GM19193 (cell line): ENCODE data around the gene ATP8B4.

Source experiments
- POLR2A ChIP-seq: IDR thresholded peaks from 4 replicates; pipeline ENCODE4 v1.6.1; 2011; ENCODE audit not compliant: insufficient read depth, insufficient read length; ENCODE audit errors: extremely low read depth

ATP8B4 gene, protein sequence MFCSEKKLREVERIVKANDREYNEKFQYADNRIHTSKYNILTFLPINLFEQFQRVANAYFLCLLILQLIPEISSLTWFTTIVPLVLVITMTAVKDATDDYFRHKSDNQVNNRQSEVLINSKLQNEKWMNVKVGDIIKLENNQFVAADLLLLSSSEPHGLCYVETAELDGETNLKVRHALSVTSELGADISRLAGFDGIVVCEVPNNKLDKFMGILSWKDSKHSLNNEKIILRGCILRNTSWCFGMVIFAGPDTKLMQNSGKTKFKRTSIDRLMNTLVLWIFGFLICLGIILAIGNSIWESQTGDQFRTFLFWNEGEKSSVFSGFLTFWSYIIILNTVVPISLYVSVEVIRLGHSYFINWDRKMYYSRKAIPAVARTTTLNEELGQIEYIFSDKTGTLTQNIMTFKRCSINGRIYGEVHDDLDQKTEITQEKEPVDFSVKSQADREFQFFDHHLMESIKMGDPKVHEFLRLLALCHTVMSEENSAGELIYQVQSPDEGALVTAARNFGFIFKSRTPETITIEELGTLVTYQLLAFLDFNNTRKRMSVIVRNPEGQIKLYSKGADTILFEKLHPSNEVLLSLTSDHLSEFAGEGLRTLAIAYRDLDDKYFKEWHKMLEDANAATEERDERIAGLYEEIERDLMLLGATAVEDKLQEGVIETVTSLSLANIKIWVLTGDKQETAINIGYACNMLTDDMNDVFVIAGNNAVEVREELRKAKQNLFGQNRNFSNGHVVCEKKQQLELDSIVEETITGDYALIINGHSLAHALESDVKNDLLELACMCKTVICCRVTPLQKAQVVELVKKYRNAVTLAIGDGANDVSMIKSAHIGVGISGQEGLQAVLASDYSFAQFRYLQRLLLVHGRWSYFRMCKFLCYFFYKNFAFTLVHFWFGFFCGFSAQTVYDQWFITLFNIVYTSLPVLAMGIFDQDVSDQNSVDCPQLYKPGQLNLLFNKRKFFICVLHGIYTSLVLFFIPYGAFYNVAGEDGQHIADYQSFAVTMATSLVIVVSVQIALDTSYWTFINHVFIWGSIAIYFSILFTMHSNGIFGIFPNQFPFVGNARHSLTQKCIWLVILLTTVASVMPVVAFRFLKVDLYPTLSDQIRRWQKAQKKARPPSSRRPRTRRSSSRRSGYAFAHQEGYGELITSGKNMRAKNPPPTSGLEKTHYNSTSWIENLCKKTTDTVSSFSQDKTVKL

DNA sequence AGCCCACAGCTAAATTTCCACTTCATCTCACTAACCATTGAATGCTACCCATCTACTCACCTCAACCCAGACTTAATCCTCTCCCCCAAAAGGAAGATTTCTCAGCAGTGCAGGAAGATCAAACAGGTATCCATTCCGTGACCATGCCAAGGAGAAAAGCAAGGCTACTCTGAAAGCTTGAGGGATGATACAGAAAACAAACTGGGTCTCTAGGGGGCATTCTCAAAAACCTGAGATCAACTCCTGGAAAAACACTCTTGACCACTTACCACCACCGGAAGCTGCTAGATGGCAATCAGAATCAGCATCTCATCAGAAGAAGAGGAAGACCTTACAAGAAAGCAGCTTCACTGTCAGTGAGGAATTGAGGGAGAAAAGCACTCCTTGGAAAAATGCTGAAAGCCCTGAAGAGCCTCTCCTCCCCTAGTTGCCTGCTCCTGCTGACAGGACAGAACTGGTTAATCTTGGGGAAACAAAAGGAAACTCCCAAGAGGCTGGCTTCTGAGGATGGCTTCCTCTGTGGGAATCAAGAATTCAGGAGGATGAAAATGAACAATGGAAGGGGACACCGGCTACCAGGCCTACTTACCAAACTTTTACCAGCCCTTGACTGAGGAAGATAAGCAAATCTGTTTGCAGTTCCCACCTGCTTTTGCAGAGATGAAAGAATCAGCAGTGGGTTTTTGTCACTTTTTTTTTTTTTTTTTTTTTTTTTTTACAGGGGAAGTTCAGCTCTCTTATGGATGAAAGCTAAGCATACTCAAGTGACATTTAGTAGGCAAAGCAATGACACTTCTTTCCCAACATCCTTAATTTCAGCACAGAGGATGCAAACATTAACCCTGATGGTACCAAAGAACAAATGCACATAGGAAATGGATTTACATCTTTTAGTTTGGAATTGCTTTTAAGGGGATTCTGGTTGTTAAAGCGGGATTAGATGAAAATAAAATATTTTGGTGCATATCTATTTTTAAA is at the start of gene ATP8B4:
Gene ATP8B4 (minus strand): TSS at position 171 of the 978 bp plus-strand sequence. CDS start 12,267 bp downstream, outside the sequence.
- TF ChIP-seq POLR2A, result no peak

DNA sequence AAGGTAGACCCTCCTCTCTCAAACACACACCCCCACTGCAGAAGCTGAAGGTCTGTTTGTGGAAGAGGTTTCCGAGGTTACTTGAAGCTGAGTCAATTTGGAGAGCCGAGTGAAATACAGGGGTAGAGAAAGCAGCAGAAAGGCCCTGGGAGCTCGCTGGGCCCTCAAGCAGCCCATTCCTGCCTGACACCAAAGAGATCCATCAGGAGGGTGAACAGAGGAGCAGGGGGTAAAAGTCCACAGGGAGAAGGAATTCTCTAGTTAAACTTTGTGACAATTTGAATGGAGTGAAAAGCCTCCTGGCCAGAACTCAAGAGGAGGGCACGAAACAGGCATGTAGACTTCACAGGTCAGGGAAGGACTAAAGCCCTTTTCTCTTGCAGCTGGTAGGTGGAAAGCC is 49.3 kb upstream of the ATP8B4 start:
- no peak for TF ChIP-seq POLR2A

DNA sequence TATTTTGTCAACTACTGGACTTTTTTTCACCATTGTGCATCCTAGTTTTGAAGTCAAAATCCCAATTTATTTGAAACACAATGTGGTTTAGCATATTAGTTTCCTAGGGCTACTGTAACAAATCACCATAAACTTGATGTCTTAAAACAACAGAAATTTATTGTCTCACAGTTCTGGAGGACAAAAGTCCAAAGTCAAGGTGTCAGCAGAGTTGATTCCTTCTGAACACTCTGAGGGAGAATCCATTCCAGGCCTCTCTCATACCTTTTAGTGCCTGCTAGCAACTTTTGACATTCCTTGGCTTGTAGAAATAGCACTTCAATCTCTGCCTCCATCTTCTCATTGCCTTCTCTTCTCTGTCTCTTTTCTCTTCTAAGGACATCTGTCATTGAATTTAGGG is 48.1 kb upstream of the ATP8B4 start:
- no peak for TF ChIP-seq POLR2A

DNA sequence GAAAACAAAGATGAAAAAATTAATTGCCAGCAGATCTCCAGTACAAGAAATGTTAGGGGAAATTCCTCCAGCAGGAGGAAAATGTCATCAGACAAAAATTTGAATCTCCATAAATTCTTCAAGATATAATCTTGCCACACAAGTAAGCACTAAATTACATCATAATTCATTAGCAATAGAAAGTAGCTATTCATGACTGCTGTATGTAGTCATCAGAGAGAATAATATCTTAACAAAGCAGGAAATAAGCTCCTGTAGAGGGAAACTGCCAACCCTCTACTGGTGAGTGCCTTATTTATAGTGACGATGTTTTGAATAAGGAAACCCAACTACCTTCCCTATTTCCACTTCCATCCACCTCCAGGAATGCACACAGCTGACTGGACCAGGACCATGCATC is 47.2 kb upstream of the ATP8B4 start:
- TF ChIP-seq POLR2A, result no peak

DNA sequence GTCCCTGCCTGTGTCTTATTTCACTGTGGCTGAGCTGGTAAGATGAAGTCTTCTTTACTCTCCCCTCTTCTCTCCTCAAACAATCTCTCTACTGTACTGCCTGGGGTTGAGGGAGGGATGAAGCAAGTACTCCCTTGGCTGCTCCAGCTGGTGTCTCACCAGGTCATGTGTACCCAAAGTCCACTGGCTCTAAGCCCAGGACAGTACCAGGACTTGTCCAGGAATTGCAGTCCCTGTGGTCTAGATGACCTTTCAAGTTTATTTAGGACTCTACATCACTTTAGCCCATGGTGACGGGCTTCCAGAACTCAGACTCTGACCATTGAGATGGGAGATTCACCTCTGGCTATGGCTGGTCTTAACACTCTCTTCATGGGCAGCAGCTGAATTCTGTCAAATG is 45.4 kb upstream of the ATP8B4 start:
- no peak for TF ChIP-seq POLR2A

DNA sequence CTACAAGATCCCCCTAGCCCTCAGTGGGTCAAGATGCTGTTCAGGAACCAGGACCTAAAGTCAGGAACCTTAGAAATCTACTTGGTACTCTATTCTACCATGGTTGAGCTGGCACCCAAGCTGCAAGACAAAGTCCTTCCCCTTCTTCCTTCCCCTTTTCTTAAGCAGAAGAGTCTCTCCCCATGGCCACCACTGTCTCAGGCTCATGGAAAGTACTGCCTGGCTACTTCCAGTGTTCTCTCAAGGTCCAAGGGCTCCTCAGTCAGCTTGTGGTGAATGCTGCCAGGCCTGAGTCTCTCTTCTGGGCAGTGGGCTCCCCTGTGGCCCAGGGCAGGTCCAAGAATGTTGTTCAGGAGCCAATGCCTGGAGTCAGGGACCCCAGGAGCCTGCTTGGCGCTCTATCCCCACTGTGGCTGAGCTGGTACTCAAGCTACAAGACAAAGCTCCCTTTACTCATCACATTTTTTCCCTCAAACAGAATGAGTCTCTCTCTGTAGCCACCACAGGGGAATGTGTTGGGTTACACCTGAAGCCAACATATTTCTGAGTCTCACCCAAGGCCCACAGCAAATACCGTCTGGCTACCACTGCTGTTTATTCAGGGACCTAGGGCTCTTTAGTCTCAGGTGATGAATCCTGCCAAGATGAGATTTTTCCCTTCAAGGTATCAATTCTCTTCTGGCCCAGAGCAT is 44.8 kb upstream of the ATP8B4 start:
- no peak for TF ChIP-seq POLR2A

DNA sequence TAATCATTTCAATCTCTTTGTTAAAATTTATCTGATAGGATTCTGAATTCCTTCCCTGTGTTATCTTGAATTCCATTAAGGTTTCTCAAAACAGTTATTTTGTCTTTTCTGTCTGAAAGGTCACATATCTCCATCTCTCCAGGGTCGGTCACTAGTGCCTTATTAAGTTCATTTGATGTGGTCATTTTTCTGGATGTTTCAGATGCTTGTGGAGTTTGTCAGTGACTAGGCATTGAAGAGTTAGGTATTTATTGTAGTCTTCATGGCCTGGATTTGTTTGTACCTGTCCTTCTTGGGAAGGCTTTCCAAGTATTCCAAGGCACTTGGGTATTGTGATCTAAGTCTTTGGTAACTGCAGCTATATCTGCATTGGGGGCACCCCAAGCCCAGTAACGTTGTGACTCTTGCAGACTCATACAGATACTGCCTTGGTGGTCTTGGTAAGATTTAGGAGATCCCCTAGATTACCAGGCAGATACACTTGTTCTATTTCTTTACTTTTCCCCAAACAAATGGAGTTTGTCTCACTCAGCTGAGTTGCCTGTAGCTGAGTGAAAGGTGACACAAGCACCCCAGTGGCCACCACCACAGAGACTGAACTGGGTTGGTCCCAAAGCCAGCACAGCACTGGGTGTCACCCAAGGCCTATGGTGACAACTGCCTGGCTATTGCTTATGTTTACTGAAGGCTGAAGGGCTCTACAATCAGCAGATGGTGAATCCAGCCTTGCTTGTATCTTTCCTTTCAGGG is 44.1 kb upstream of the ATP8B4 start:
- TF ChIP-seq POLR2A, result no peak

DNA sequence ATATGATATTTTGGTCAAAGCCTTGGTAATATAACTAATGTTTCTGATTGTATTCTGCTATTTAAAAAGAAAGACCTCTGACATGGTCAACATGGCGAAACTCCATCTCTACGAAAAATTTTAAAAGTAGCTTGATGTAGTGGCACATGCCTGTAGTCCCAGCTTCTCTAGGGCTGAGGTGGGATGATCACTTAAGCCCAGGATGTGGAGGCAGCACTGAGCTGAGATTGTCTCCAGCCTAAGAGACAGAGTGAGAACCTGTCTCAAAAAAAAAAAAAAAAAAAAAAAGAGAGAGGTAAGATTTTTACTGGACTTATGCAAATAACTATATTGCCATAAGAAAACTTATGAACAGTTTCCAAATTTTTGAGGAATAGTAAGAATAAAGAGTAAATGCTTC is 32.4 kb upstream of the ATP8B4 start:
- TF ChIP-seq POLR2A, result no peak

DNA sequence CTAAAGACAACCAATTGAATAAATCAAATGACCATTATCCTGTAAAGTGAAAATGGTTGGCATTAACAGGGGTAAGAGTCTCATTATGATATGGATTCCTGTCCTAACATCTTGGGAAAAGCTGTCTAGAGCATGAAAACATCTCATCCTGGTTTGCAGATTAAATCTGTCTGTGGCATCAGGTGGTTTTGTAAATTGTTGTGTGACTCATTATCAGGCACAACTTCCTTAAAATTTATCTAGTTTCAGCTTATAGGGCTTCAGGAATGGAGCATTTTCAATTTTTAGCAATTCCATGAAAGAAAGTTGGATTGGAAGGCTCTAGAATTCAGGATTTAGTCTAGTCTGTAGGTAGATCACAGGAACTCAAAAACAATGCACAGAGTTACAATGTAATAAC is 31.8 kb upstream of the ATP8B4 start:
- TF ChIP-seq POLR2A, result no peak

DNA sequence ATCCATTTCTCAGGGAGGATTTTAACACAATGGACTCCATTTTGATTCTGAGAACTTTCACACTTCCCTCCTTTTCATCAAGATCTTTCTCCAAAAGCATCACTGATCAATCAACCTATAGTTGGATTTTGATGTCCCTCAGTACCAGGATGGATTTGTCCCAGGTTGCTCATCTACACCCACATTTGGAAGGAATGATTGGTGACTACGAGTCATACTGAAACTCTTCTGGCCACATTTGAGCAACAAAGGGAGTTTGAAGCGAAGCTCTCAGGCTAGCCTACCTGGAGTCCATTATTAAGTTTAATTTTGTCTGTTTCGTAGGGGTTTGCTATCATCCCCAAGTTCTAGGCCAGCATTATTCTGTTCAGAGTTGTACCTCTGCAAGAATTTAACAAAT is 31.3 kb upstream of the ATP8B4 start:
- TF ChIP-seq POLR2A, result no peak

DNA sequence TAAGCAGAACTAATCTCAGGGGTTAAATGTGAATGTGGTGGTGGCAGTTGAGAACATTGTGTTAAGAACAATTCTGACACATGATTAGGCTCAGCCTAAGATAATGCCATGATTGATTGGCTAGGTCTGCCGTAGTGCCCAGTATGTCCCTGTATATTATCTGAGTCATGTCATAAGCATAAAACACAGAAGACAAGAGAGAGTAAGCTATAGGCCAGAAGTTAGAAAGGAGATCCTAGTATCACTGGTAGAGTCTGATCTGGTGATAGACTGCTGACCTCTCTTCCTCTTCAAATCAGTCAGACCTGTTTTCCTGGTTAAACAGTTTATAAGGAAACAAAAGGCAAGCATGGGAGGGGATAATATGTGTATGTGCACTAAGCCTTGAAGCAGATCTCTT is 30.1 kb upstream of the ATP8B4 start:
- TF ChIP-seq POLR2A, result no peak

DNA sequence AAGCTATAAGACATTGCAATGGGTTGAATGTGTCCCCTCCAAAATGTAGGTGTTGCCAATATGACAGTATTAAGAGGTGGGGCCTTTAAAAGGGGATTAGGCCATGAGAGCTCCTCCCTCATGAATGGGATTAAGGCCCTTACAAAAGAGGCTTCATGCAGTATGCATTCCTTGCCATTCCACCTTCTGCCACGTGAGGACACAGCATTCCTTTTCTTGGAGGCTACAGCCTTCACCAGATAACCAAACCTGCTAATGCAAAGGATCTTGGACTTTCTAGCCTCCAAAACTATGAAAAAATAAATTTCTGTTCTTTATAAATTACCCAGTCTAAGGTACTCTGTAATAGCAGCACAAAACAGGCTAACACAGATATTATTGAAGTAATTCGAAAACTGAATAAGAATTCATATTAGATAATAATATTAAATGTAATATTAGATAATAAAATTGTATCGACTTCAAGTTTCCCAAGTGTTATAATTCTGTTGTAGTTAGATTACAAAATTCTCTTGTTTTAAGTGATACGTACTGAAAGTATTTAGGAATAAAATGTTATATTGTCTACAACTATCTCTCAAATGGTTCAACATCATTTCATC is 29.4 kb upstream of the ATP8B4 start:
- TF ChIP-seq POLR2A, result no peak
